ENCODE data around the gene NHEJ1.

DNA sequence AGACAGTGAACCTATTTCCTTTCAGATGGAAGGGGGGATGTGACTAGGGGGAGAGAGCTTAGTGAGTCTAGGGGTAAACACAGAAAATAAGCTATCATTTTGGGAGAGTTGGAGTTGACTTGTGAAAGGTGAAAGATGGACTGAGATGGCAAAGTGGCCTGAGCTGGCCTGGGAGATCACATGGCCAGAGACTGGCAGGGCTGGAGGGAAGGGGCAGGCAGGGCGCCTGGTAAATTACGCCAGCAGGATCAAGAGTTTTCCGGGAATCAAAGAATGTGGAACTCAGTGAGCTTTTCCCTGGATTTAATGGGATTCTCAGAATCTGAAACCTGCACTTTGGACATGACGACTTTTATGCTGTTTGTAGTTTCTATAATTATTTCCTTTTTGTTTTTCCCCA, 118.5 kb downstream of the NHEJ1 start:
- TF ChIP-seq, protein P1, sequence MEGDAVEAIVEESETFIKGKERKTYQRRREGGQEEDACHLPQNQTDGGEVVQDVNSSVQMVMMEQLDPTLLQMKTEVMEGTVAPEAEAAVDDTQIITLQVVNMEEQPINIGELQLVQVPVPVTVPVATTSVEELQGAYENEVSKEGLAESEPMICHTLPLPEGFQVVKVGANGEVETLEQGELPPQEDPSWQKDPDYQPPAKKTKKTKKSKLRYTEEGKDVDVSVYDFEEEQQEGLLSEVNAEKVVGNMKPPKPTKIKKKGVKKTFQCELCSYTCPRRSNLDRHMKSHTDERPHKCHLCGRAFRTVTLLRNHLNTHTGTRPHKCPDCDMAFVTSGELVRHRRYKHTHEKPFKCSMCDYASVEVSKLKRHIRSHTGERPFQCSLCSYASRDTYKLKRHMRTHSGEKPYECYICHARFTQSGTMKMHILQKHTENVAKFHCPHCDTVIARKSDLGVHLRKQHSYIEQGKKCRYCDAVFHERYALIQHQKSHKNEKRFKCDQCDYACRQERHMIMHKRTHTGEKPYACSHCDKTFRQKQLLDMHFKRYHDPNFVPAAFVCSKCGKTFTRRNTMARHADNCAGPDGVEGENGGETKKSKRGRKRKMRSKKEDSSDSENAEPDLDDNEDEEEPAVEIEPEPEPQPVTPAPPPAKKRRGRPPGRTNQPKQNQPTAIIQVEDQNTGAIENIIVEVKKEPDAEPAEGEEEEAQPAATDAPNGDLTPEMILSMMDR (conservative IDR thresholded peaks at IDR 0.05; ENCODE audit: low read length), result no peak
- TF ChIP-seq EZH2phosphoT487 (IDR thresholded peaks at IDR 0.05; ENCODE audit: borderline replicate concordance, low read depth, low read length), result no peak
